ENCODE data around the gene NDUFB7.
"Not testable (repeated sequence)": the region's sequence is repeated elsewhere in the genome, so short reads cannot be mapped to it uniquely, and the experiment has no call there.

Gene NDUFB7

GRCh38 chr19:14570864-14571527, 870 bp downstream of the NDUFB7 start:
- no peak for DNase-seq

- no peak for DNase-seq
These were observed 4.8 kb downstream of the NDUFB7 start for GRCh38 chr19:14567079-14567478.

GRCh38 chr19:14566712-14567077, 5.2 kb downstream of the NDUFB7 start:
- no peak for DNase-seq

- DNase-seq: no peak
These were observed 5.8 kb downstream of the NDUFB7 start for GRCh38 chr19:14565765-14566711.

GRCh38 chr19:14565298-14565679, 6.6 kb downstream of the NDUFB7 start:
- no peak for DNase-seq

- not testable (repeated sequence) for DNase-seq
These were observed 7.1 kb downstream of the NDUFB7 start for GRCh38 chr19:14564652-14565297.

GRCh38 chr19:14563989-14564651, 7.7 kb downstream of the NDUFB7 start:
- peak; percentile 77 for DNase-seq

GRCh38 chr19:14563590-14563926, 8.3 kb downstream of the NDUFB7 start:
- no peak for DNase-seq

- DNase-seq: no peak
These were observed 8.9 kb downstream of the NDUFB7 start for GRCh38 chr19:14562660-14563589.

GRCh38 chr19:14561847-14562351, 10.0 kb downstream of the NDUFB7 start:
- no peak for DNase-seq

- no peak for DNase-seq
These were observed 10.6 kb downstream of the NDUFB7 start for GRCh38 chr19:14561249-14561648.

- DNase-seq: no peak
These were observed 11.1 kb downstream of the NDUFB7 start for GRCh38 chr19:14560776-14561108.

- DNase-seq: no peak
These were observed 11.7 kb downstream of the NDUFB7 start for GRCh38 chr19:14559916-14560775.

- no peak for DNase-seq
These were observed 13.3 kb downstream of the NDUFB7 start for GRCh38 chr19:14558370-14559066.

GRCh38 chr19:14556662-14557188, 15.1 kb downstream of the NDUFB7 start:
- DNase-seq: peak; percentile 88

- DNase-seq: no peak
These were observed 15.8 kb downstream of the NDUFB7 start for GRCh38 chr19:14555918-14556661.

GRCh38 chr19:14554382-14554812, 17.5 kb downstream of the NDUFB7 start:
- DNase-seq: no peak

- no peak for DNase-seq
These were observed 18.0 kb downstream of the NDUFB7 start for GRCh38 chr19:14553939-14554243.
